ENCODE data around the gene WWOX.

- TF ChIP-seq EZH2phosphoT487 (IDR thresholded peaks at IDR 0.05; ENCODE audit: low read length) (no peak), EZH2 (optimal IDR thresholded peaks at IDR 0.05; ENCODE audit: low read depth, low read length) (no peak)
- TF ChIP-seq, protein P1, sequence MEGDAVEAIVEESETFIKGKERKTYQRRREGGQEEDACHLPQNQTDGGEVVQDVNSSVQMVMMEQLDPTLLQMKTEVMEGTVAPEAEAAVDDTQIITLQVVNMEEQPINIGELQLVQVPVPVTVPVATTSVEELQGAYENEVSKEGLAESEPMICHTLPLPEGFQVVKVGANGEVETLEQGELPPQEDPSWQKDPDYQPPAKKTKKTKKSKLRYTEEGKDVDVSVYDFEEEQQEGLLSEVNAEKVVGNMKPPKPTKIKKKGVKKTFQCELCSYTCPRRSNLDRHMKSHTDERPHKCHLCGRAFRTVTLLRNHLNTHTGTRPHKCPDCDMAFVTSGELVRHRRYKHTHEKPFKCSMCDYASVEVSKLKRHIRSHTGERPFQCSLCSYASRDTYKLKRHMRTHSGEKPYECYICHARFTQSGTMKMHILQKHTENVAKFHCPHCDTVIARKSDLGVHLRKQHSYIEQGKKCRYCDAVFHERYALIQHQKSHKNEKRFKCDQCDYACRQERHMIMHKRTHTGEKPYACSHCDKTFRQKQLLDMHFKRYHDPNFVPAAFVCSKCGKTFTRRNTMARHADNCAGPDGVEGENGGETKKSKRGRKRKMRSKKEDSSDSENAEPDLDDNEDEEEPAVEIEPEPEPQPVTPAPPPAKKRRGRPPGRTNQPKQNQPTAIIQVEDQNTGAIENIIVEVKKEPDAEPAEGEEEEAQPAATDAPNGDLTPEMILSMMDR (IDR thresholded peaks at IDR 0.05; ENCODE audit: low read length), result no peak
These were observed 993.4 kb downstream of the WWOX start for GRCh38 chr16:79092846-79093245.

Data from MM.1S (cell line).